OCI-LY1 (cell line): ENCODE measurements around the gene OPN4.

Experiments
- H2AFZ ChIP-seq: fragments of 200-600 bp; sonication (generic), shearing (Covaris generic); 2 replicates; pipeline ENCODE4 v1.6.0; 2014; ENCODE audit warnings: antibody characterized with exemption, mild to moderate bottlenecking, low read length
- H3F3A ChIP-seq: fragments of 200-600 bp; sonication (generic), shearing (Covaris generic); 2 replicates; pipeline ENCODE4 v1.6.0; 2014; ENCODE audit warnings: mild to moderate bottlenecking, antibody characterized with exemption, low read length, moderate library complexity; ENCODE audit not compliant: insufficient read depth
- H3K27ac ChIP-seq: fragments of 200-600 bp; sonication (generic); 2 replicates; pipeline ENCODE4 v1.5.1; 2014; ENCODE audit warnings: low read length, mixed run types, mild to moderate bottlenecking, low read depth; ENCODE audit not compliant: poor library complexity, severe bottlenecking
- H3K27me3 ChIP-seq: fragments of 200-600 bp; sonication (generic); 2 replicates; pipeline ENCODE4 v1.6.0; 2014; ENCODE audit warnings: antibody characterized with exemption, mild to moderate bottlenecking, low read length, moderate library complexity; ENCODE audit not compliant: insufficient read depth
- H3K36me3 ChIP-seq: fragments of 200-600 bp; sonication (generic); 2 replicates; pipeline ENCODE4 v1.6.1; 2014; ENCODE audit warnings: mild to moderate bottlenecking, antibody characterized with exemption, low read length, moderate library complexity, mixed read lengths; ENCODE audit not compliant: insufficient read depth
- H3K4me1 ChIP-seq: fragments of 200-600 bp; sonication (generic); 2 replicates; pipeline ENCODE4 v1.5.1; 2014; ENCODE audit warnings: mild to moderate bottlenecking, low read length, moderate library complexity; ENCODE audit not compliant: insufficient read depth, severe bottlenecking
- H3K4me2 ChIP-seq: fragments of 200-600 bp; sonication (generic), shearing (Covaris generic); 2 replicates; pipeline ENCODE4 v1.6.1; 2014; ENCODE audit warnings: low read length
- H3K4me3 ChIP-seq: fragments of 200-600 bp; sonication (generic); 2 replicates; pipeline ENCODE4 v1.5.1; 2014; ENCODE audit warnings: low read length, low read depth, mild to moderate bottlenecking, mixed read lengths; ENCODE audit not compliant: poor library complexity, severe bottlenecking
- H3K79me2 ChIP-seq: fragments of 200-600 bp; shearing (Covaris generic); 2 replicates; pipeline ENCODE4 v1.6.1; 2016; ENCODE audit warnings: mixed run types, low read length, mixed read lengths; ENCODE audit not compliant: insufficient read depth
- H3K9ac ChIP-seq: fragments of 200-600 bp; sonication (generic), shearing (Covaris generic); 2 replicates; pipeline ENCODE4 v1.6.1; 2014; ENCODE audit warnings: mild to moderate bottlenecking, low read length, mixed read lengths
- H3K9me2 ChIP-seq: fragments of 200-600 bp; sonication (generic), shearing (Covaris generic); 2 replicates; pipeline ENCODE4 v1.6.1; 2014; ENCODE audit warnings: low read depth, mild to moderate bottlenecking, low read length, mixed read lengths
- H3K9me3 ChIP-seq: fragments of 200-600 bp; shearing (Covaris generic); 2 replicates; pipeline ENCODE4 v1.6.1; 2014; ENCODE audit warnings: low read length, mixed read lengths
- H4K20me1 ChIP-seq: fragments of 200-600 bp; sonication (generic), shearing (Covaris generic); 2 replicates; pipeline ENCODE4 v1.6.0; 2016; ENCODE audit warnings: mild to moderate bottlenecking, low read length; ENCODE audit not compliant: insufficient read depth
- EZH2 ChIP-seq: fragments of 200-600 bp; sonication (generic), shearing (Covaris generic); IDR thresholded peaks from 2 replicates; pipeline ENCODE4 v1.8.0; 2017; ENCODE audit warnings: borderline replicate concordance, mixed run types, mild to moderate bottlenecking, antibody characterized with exemption, low read length, moderate library complexity, mixed read lengths
- TF ChIP-seq, protein P1 (sequence below): fragments of 200-600 bp; sonication (generic), shearing (Covaris generic); IDR thresholded peaks from 2 replicates; pipeline ENCODE4 v1.5.1; 2017; ENCODE audit warnings: mild to moderate bottlenecking, antibody characterized with exemption, low read length, moderate library complexity, mixed read lengths

Gene OPN4

DNA sequence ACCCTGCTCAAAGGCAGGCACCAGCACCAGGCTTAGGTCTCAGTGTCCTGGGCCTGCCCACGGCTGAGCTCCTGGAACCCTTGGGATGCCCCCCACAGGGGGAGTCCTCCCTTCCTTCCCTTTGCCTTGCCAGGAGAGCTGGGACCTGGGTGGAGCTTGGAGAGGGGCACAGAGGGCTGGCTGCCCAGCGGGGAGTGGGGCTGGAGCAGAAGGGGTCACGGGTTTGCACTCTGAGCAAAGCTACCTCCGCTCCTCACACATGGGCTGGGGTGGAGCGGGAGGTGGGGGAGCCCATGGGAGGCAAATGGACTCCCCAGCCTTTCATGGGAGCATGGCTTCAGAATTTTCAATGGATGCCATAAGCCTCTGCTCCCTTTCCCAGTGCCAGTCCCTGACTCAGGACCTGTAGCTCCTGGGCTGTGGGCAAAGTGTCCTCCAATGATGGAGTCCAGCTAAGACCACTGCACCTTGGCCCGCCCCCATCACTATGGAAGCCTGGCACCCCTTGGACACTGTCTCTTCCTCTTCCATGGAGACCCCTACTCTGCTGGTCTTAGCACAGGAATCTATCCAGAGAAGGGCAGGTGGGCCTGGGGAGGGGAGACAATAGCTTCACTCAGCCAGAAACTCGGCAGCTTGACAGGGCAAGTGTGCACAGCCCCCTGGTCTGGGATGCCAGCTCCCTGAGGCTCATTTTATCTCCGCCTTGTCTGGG, 53.9 kb downstream of the OPN4 start:
- no peaks in the 10 kb centered on the region for H3K9me2 ChIP-seq
- TF ChIP-seq, protein P1, sequence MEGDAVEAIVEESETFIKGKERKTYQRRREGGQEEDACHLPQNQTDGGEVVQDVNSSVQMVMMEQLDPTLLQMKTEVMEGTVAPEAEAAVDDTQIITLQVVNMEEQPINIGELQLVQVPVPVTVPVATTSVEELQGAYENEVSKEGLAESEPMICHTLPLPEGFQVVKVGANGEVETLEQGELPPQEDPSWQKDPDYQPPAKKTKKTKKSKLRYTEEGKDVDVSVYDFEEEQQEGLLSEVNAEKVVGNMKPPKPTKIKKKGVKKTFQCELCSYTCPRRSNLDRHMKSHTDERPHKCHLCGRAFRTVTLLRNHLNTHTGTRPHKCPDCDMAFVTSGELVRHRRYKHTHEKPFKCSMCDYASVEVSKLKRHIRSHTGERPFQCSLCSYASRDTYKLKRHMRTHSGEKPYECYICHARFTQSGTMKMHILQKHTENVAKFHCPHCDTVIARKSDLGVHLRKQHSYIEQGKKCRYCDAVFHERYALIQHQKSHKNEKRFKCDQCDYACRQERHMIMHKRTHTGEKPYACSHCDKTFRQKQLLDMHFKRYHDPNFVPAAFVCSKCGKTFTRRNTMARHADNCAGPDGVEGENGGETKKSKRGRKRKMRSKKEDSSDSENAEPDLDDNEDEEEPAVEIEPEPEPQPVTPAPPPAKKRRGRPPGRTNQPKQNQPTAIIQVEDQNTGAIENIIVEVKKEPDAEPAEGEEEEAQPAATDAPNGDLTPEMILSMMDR, result no peak
- no peak for TF ChIP-seq EZH2
- no peaks in the 10 kb centered on the region for H3K36me3 ChIP-seq
- no peak overlapping the region for H3K9ac ChIP-seq
- no peak overlapping the region for H2AFZ ChIP-seq
- H3K4me1 ChIP-seq, result peaks cover 19% of the 10 kb centered on the region
- H3K9me3 ChIP-seq, result no peaks in the 10 kb centered on the region
- H3K27ac ChIP-seq, result no peak overlapping the region
- no peak overlapping the region for H3K4me3 ChIP-seq
- H4K20me1 ChIP-seq, result no peaks in the 10 kb centered on the region
- H3K27me3 ChIP-seq, result no peaks in the 10 kb centered on the region
- H3K4me2 ChIP-seq, result no peak overlapping the region
- H3K79me2 ChIP-seq, result no peaks in the 10 kb centered on the region
- H3F3A ChIP-seq, result no peaks in the 10 kb centered on the region

DNA sequence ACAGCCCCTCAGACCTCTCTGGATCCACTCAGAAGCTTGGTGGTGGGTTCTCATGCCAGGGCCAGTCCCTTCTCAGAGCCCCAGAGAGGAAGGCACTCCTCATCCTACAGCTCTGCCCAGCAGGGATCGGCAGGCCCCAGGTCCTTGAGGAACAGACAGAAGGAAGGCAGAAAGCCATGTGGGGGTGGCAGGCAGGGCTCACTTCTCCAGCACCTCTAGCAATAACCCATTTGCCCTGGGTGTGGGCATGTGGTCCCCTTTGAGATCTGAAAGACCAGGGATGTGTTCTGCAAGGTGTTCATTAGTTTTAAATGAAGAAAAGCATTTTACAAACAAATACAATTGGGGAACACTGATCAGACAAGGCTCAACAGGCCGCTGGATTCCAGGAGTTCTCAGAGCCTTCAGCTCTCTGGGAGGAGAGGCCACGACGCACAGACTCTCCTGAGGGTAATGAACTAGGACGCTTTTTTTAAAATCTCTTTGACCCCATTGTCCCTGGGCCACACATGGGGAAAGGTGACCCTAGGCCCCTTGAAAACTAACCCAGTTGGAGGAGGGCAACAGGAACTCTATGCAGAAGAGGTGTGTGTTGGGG, 54.5 kb downstream of the OPN4 start:
- Histone ChIP-seq H3K9me3 (no peaks in the 10 kb centered on the region), H3F3A (no peaks in the 10 kb centered on the region), H3K4me3 (no peak overlapping the region), H3K27me3 (no peaks in the 10 kb centered on the region), H3K9ac (no peak overlapping the region), H2AFZ (no peak overlapping the region), H3K27ac (no peak overlapping the region), H3K4me1 (peaks cover 19% of the 10 kb centered on the region), H4K20me1 (no peaks in the 10 kb centered on the region), H3K9me2 (no peaks in the 10 kb centered on the region), H3K79me2 (no peaks in the 10 kb centered on the region), H3K36me3 (no peaks in the 10 kb centered on the region), H3K4me2 (no peak overlapping the region)
- TF ChIP-seq, protein P1, result no peak
- TF ChIP-seq EZH2, result no peak

DNA sequence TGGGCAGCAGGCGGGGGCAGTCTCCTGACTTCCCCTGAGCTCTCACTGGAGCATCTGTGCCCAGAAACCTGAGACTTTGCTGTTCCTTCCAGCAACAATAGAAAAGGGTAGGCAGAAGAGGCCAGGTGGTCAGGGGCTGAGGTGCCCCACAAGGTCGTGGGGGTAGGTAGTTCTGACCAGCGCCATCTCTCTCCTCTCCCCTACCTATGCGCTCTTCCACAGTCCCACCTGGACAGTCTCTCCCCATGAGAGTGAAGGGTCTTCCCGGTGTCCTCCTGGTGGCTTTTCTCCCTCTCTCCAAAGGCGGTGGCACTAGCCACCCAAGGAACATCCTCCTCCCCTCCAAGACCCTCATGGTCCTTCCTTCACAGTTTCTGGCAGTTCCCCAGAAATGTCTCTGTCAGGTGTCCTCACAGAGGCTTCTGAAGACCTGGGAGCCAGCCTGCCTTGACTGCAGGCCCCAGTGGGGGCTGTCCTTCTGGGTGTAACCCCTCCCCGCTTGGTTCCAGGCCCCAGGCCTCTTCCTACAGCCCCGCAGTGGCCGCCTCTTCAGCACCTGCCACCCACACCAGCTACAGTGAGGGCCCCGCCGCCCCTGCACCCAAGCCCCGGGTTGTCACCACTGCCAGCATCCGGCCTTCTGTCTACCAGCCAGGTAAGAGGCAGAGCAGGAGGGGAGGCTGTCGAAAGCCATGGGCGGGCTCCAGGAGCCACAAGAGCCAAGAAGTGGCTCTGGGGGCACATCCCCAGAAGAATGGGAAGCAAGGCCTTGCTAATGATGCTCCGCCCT, 55.2 kb downstream of the OPN4 start:
- TF ChIP-seq, protein P1, result no peak
- no peak for TF ChIP-seq EZH2
- H3K27ac ChIP-seq, result no peak overlapping the region
- H3K36me3 ChIP-seq, result no peaks in the 10 kb centered on the region
- no peak overlapping the region for H3K9ac ChIP-seq
- no peaks in the 10 kb centered on the region for H3K9me3 ChIP-seq
- H4K20me1 ChIP-seq, result no peaks in the 10 kb centered on the region
- peaks cover 19% of the 10 kb centered on the region for H3K4me1 ChIP-seq
- no peak overlapping the region for H3K4me2 ChIP-seq
- no peak overlapping the region for H2AFZ ChIP-seq
- no peaks in the 10 kb centered on the region for H3K9me2 ChIP-seq
- no peaks in the 10 kb centered on the region for H3K27me3 ChIP-seq
- H3K4me3 ChIP-seq, result no peak overlapping the region
- no peaks in the 10 kb centered on the region for H3K79me2 ChIP-seq
- no peaks in the 10 kb centered on the region for H3F3A ChIP-seq
